Measurements from ENCODE around the gene WTIP.

GRCh38 chr19:34501339-34502320, 20.1 kb downstream of the WTIP start:
- TF ChIP-seq EP300 (IDR thresholded peaks at IDR 0.05; ENCODE audit: borderline replicate concordance): no peak
- TF ChIP-seq TAF1 (IDR thresholded peaks at IDR 0.05; ENCODE audit: low read depth): no peak
- no peak for TF ChIP-seq CEBPB (IDR thresholded peaks at IDR 0.05)
- peak; percentile 74 for TF ChIP-seq RAD21 (IDR thresholded peaks at IDR 0.05; ENCODE audit: low read depth)
- TF ChIP-seq, protein P1, sequence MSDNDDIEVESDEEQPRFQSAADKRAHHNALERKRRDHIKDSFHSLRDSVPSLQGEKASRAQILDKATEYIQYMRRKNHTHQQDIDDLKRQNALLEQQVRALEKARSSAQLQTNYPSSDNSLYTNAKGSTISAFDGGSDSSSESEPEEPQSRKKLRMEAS (IDR thresholded peaks at IDR 0.05): no peak
- TF ChIP-seq TCF12 (IDR thresholded peaks at IDR 0.05; ENCODE audit: low read depth): no peak
- TF ChIP-seq CREB1 (IDR thresholded peaks at IDR 0.05; ENCODE audit: low read depth): no peak
- TF ChIP-seq, protein P2, sequence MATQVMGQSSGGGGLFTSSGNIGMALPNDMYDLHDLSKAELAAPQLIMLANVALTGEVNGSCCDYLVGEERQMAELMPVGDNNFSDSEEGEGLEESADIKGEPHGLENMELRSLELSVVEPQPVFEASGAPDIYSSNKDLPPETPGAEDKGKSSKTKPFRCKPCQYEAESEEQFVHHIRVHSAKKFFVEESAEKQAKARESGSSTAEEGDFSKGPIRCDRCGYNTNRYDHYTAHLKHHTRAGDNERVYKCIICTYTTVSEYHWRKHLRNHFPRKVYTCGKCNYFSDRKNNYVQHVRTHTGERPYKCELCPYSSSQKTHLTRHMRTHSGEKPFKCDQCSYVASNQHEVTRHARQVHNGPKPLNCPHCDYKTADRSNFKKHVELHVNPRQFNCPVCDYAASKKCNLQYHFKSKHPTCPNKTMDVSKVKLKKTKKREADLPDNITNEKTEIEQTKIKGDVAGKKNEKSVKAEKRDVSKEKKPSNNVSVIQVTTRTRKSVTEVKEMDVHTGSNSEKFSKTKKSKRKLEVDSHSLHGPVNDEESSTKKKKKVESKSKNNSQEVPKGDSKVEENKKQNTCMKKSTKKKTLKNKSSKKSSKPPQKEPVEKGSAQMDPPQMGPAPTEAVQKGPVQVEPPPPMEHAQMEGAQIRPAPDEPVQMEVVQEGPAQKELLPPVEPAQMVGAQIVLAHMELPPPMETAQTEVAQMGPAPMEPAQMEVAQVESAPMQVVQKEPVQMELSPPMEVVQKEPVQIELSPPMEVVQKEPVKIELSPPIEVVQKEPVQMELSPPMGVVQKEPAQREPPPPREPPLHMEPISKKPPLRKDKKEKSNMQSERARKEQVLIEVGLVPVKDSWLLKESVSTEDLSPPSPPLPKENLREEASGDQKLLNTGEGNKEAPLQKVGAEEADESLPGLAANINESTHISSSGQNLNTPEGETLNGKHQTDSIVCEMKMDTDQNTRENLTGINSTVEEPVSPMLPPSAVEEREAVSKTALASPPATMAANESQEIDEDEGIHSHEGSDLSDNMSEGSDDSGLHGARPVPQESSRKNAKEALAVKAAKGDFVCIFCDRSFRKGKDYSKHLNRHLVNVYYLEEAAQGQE (IDR thresholded peaks at IDR 0.05; ENCODE audit: low read depth): no peak
